ENCODE results near the gene SIGLEC7. TPM values are rescaled to one million over a fixed set of nuclear protein-coding genes. Genes with fewer than 3 reads are reported as not detected.

SIGLEC7 gene
- polyA plus RNA-seq, 1 donor from 2014 or later = not detected

DNA sequence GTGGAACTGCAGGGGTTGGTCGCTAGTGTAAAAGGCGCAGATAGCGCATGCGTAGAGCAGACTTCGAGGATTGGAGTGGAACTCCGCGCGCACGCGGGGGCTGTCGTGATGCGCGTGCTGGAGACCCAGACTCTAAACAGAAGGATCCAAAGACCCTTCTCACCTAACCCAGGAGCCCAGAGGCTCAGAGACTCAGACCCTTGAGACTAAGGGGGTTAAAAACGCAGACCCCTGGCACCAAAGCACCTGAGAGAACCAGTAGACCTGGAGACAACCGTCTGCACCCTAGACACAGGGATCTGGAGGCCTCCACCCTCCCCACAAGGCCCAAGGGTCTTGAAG lies 33.3 kb upstream of the SIGLEC7 start:
- peak overlapping the region; percentile 88 for H2AFZ ChIP-seq (ENCODE audit: low read depth, low read length)
- H3K27ac ChIP-seq (ENCODE audit: low read length) = peak overlapping the region; percentile 81

DNA sequence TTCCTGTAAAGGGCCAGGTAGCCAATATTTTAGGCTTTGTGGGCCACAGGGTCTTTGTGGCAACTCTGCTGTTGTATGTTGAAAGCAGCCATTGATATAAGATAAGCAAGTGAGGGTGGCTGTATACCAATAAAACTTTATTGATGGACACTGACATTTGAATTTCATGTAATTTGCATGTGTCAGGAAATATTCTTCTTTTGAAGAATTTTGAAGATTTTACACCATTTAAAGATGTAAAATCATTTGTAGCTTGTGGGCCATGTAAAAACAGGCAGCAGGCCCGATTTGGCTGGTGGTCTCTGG lies 31.5 kb upstream of the SIGLEC7 start:
- no peaks in the 10 kb centered on the region for H3K9me2 ChIP-seq (ENCODE audit: insufficient read depth, low read length)
- no peaks in the 10 kb centered on the region for H4K20me1 ChIP-seq (ENCODE audit: insufficient read depth)
- no peaks in the 10 kb centered on the region for H3K36me3 ChIP-seq (ENCODE audit: insufficient read depth, low read length)
- H2AFZ ChIP-seq (ENCODE audit: low read depth, low read length) = no peak overlapping the region
- no peaks in the 10 kb centered on the region for H3F3A ChIP-seq (ENCODE audit: insufficient read depth, low read length, poor library complexity, severe bottlenecking)
- H3K79me2 ChIP-seq (replicated peaks; ENCODE audit: insufficient read depth, low read length) = peaks cover 7% of the 10 kb centered on the region
- TF ChIP-seq, protein P1, sequence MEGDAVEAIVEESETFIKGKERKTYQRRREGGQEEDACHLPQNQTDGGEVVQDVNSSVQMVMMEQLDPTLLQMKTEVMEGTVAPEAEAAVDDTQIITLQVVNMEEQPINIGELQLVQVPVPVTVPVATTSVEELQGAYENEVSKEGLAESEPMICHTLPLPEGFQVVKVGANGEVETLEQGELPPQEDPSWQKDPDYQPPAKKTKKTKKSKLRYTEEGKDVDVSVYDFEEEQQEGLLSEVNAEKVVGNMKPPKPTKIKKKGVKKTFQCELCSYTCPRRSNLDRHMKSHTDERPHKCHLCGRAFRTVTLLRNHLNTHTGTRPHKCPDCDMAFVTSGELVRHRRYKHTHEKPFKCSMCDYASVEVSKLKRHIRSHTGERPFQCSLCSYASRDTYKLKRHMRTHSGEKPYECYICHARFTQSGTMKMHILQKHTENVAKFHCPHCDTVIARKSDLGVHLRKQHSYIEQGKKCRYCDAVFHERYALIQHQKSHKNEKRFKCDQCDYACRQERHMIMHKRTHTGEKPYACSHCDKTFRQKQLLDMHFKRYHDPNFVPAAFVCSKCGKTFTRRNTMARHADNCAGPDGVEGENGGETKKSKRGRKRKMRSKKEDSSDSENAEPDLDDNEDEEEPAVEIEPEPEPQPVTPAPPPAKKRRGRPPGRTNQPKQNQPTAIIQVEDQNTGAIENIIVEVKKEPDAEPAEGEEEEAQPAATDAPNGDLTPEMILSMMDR (IDR thresholded peaks at IDR 0.05; ENCODE audit: poor library complexity, severe bottlenecking) = no peak
- TF ChIP-seq MXI1 (conservative IDR thresholded peaks at IDR 0.05; ENCODE audit: poor library complexity, severe bottlenecking) (no peak), EZH2 (IDR thresholded peaks at IDR 0.05; ENCODE audit: borderline replicate concordance, insufficient read depth, low read length, poor library complexity, severe bottlenecking) (no peak), EP300 (conservative IDR thresholded peaks at IDR 0.05; ENCODE audit: poor library complexity, severe bottlenecking) (no peak), TAF1 (IDR thresholded peaks at IDR 0.05; ENCODE audit: low read depth) (no peak), SMC3 (conservative IDR thresholded peaks at IDR 0.05; ENCODE audit: poor library complexity) (no peak), POLR2AphosphoS5 (IDR thresholded peaks at IDR 0.05) (no peak), RAD21 (conservative IDR thresholded peaks at IDR 0.05) (no peak)
- TF ChIP-seq, protein P2, sequence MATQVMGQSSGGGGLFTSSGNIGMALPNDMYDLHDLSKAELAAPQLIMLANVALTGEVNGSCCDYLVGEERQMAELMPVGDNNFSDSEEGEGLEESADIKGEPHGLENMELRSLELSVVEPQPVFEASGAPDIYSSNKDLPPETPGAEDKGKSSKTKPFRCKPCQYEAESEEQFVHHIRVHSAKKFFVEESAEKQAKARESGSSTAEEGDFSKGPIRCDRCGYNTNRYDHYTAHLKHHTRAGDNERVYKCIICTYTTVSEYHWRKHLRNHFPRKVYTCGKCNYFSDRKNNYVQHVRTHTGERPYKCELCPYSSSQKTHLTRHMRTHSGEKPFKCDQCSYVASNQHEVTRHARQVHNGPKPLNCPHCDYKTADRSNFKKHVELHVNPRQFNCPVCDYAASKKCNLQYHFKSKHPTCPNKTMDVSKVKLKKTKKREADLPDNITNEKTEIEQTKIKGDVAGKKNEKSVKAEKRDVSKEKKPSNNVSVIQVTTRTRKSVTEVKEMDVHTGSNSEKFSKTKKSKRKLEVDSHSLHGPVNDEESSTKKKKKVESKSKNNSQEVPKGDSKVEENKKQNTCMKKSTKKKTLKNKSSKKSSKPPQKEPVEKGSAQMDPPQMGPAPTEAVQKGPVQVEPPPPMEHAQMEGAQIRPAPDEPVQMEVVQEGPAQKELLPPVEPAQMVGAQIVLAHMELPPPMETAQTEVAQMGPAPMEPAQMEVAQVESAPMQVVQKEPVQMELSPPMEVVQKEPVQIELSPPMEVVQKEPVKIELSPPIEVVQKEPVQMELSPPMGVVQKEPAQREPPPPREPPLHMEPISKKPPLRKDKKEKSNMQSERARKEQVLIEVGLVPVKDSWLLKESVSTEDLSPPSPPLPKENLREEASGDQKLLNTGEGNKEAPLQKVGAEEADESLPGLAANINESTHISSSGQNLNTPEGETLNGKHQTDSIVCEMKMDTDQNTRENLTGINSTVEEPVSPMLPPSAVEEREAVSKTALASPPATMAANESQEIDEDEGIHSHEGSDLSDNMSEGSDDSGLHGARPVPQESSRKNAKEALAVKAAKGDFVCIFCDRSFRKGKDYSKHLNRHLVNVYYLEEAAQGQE (IDR thresholded peaks at IDR 0.05; ENCODE audit: borderline replicate concordance) = no peak
- no peak overlapping the region for H3K9ac ChIP-seq (ENCODE audit: low read length)
- H3K4me3 ChIP-seq (ENCODE audit: low read length) = no peak overlapping the region
- no peaks in the 10 kb centered on the region for H3K27me3 ChIP-seq (ENCODE audit: insufficient read depth, low read depth, low read length)
- H3K4me2 ChIP-seq (ENCODE audit: low read length) = no peak overlapping the region
- no peak overlapping the region for H3K27ac ChIP-seq (ENCODE audit: low read length)
- H3K9me3 ChIP-seq (ENCODE audit: low read length) = no peaks in the 10 kb centered on the region

More for the DNA sequence above, 33.3 kb upstream of the SIGLEC7 start:
- no peaks in the 10 kb centered on the region for H3K36me3 ChIP-seq (ENCODE audit: insufficient read depth, low read length)
- H3K9ac ChIP-seq (ENCODE audit: low read length) = peak overlapping the region; percentile 65
- peak overlapping the region; percentile 72 for H3K4me2 ChIP-seq (ENCODE audit: low read length)
- no peaks in the 10 kb centered on the region for H3K9me2 ChIP-seq (ENCODE audit: insufficient read depth, low read length)
- H3K4me3 ChIP-seq (ENCODE audit: low read length) = peak overlapping the region; percentile 88
- TF ChIP-seq EP300 (conservative IDR thresholded peaks at IDR 0.05; ENCODE audit: poor library complexity, severe bottlenecking) = peak; percentile 31
- TF ChIP-seq POLR2AphosphoS5 (IDR thresholded peaks at IDR 0.05) = peak; percentile 1
- TF ChIP-seq SMC3 (conservative IDR thresholded peaks at IDR 0.05; ENCODE audit: poor library complexity) = no peak
- TF ChIP-seq, protein P1 (IDR thresholded peaks at IDR 0.05; ENCODE audit: poor library complexity, severe bottlenecking) = no peak
- TF ChIP-seq RAD21 (conservative IDR thresholded peaks at IDR 0.05) = peak; percentile 8
- TF ChIP-seq, protein P2 (IDR thresholded peaks at IDR 0.05; ENCODE audit: borderline replicate concordance) = no peak
- peaks cover 7% of the 10 kb centered on the region for H3K79me2 ChIP-seq (replicated peaks; ENCODE audit: insufficient read depth, low read length)
- H4K20me1 ChIP-seq (ENCODE audit: insufficient read depth) = no peaks in the 10 kb centered on the region
- no peaks in the 10 kb centered on the region for H3F3A ChIP-seq (ENCODE audit: insufficient read depth, low read length, poor library complexity, severe bottlenecking)
- no peaks in the 10 kb centered on the region for H3K27me3 ChIP-seq (ENCODE audit: insufficient read depth, low read depth, low read length)
- no peaks in the 10 kb centered on the region for H3K9me3 ChIP-seq (ENCODE audit: low read length)

All from neural cell (in vitro differentiated cells).